Right atrium auricular region (tissue), 2 donors: ENCODE results near the gene RS1. TPM values are rescaled to one million over a fixed set of nuclear protein-coding genes. Genes with fewer than 3 reads are reported as not detected.

Experiments
- DNase-seq: peaks from one replicate; pipeline ENCODE4 v3.0.0-alpha.2; 2019; ENCODE audit warnings: low spot score
- H3K27ac ChIP-seq, 2 donors: fragments of 200-600 bp; sonication (generic); 1 replicate in 1 of 2; 2 replicates in 1 of 2; pipeline ENCODE4 v1.5.1; 2016 to 2019
- H3K27me3 ChIP-seq, 2 donors: fragments of 200-600 bp; sonication (generic); one replicate each; pipeline versions ENCODE4 v1.5.1 to v1.6.0; 2017 to 2019
- H3K36me3 ChIP-seq: fragments of 200-600 bp; sonication (generic); one replicate; pipeline ENCODE4 v1.5.1; 2016
- H3K4me1 ChIP-seq, 2 donors: fragments of 200-600 bp; sonication (generic); one replicate each; pipeline versions ENCODE4 v1.5.1 to v1.6.0; 2017 to 2019
- H3K4me3 ChIP-seq, 2 donors: fragments of 200-600 bp; sonication (generic); 1 replicate in 1 of 2; 2 replicates in 1 of 2; pipeline ENCODE4 v1.5.1; 2017 to 2019; ENCODE audit warnings: mild to moderate bottlenecking in 1 of 2, moderate library complexity in 1 of 2
- H3K9me3 ChIP-seq, 2 donors: fragments of 200-600 bp; sonication (generic); one replicate each; pipeline ENCODE4 v1.5.1; 2019
- CTCF ChIP-seq, 2 donors: fragments of 200-600 bp; sonication (generic); IDR thresholded peaks; one replicate each; pipeline ENCODE4 v1.5.1; 2019; ENCODE audit warnings: antibody characterized with exemption in 2 of 2
- total RNA-seq, 2 donors: library from RNA; depleted of rRNA; stranded (reverse); fragments of >200 nt; gene quantifications; one replicate each; pipeline ENCODE4 v1.1.0, GENCODE V29; 2016

RS1 gene
- total RNA-seq, 2 donors from 2014 or later, result not detected

GRCh38 chrX:18639280-18639679 lies 32.6 kb downstream of the RS1 start:
- no peak for TF ChIP-seq CTCF (IDR thresholded peaks at IDR 0.05)
- DNase-seq, result no peak
- H3K4me3 ChIP-seq, result no peak overlapping the region
- no peaks in the 10 kb centered on the region for H3K27me3 ChIP-seq
- H3K9me3 ChIP-seq, result no peaks in the 10 kb centered on the region
- H3K27ac ChIP-seq, result no peak overlapping the region
- H3K36me3 ChIP-seq, result no peaks in the 10 kb centered on the region
- no peaks in the 10 kb centered on the region for H3K4me1 ChIP-seq

DNA sequence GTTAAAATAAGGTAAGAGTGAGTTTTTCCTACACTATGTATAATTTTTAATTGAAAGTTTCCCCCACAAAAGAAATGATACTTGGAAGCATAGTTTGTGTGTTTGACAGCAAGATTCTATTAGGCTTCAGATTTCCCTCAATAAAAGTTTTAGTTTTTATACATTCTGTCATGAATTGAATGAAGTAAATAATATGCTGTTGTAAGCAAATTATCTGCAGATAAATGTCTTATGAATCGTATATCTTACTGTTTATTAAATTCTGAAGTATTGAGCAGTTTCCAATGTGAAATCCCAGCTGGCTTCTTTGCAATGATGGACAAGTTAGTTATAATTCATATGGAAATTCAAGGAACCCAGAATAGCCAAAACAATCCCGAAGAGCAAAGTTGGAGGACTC lies 33.5 kb downstream of the RS1 start:
- Histone ChIP-seq H3K4me1 (no peaks in the 10 kb centered on the region), H3K27ac (no peak overlapping the region), H3K4me3 (no peak overlapping the region), H3K27me3 (no peaks in the 10 kb centered on the region), H3K9me3 (no peaks in the 10 kb centered on the region), H3K36me3 (no peaks in the 10 kb centered on the region)
- TF ChIP-seq CTCF (IDR thresholded peaks at IDR 0.05), result no peak
- no peak for DNase-seq

GRCh38 chrX:18630934-18631333 lies 41.0 kb downstream of the RS1 start:
- no peak for DNase-seq
- no peaks in the 10 kb centered on the region for H3K9me3 ChIP-seq
- H3K36me3 ChIP-seq, result peaks cover 5% of the 10 kb centered on the region
- H3K4me1 ChIP-seq, result no peaks in the 10 kb centered on the region
- H3K4me3 ChIP-seq, result no peak overlapping the region
- no peak for TF ChIP-seq CTCF (IDR thresholded peaks at IDR 0.05)
- H3K27ac ChIP-seq, result no peak overlapping the region
- no peaks in the 10 kb centered on the region for H3K27me3 ChIP-seq

DNA sequence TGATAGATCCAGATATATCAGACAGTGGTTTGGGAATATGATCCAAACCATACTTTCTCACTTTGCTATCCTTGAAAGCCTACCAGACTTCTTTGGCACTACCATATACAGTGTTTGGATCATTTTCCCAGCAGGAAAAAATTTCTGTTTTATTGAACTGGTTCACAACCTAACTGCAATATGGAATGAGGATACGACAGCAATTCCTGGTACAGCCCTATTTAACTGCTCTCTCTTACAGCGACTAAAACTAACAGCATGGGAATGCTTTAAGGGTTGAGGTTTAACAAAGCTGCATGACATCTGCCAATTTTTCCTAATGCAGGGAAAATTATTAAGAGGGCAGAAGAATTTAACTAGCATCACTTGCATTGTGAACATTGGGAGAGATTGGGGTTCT lies 47.3 kb downstream of the RS1 start:
- no peak overlapping the region for H3K4me3 ChIP-seq
- no peaks in the 10 kb centered on the region for H3K4me1 ChIP-seq
- TF ChIP-seq CTCF (IDR thresholded peaks at IDR 0.05), result no peak

GRCh38 chrX:18620349-18620748 lies 51.6 kb downstream of the RS1 start:
- H3K27me3 ChIP-seq, result no peaks in the 10 kb centered on the region
- no peak overlapping the region for H3K27ac ChIP-seq
- no peak for TF ChIP-seq CTCF (IDR thresholded peaks at IDR 0.05)
- DNase-seq, result no peak
- no peaks in the 10 kb centered on the region for H3K4me1 ChIP-seq
- H3K4me3 ChIP-seq, result no peak overlapping the region
- H3K9me3 ChIP-seq, result no peaks in the 10 kb centered on the region
- H3K36me3 ChIP-seq, result peaks cover 3% of the 10 kb centered on the region

More for the DNA sequence above, 47.3 kb downstream of the RS1 start:
- H3K27ac ChIP-seq, result no peak overlapping the region
- H3K27me3 ChIP-seq, result no peaks in the 10 kb centered on the region
- H3K9me3 ChIP-seq, result no peaks in the 10 kb centered on the region
- no peak for DNase-seq
- H3K36me3 ChIP-seq, result peaks cover 9% of the 10 kb centered on the region

- TF ChIP-seq CTCF (IDR thresholded peaks at IDR 0.05), result no peak
These were observed 52.6 kb downstream of the RS1 start for GRCh38 chrX:18619288-18619687.

More at GRCh38 chrX:18619288-18619687, 52.6 kb downstream of the RS1 start:
- H3K27me3 ChIP-seq, result no peaks in the 10 kb centered on the region
- no peak overlapping the region for H3K27ac ChIP-seq
- H3K4me1 ChIP-seq, result no peaks in the 10 kb centered on the region
- H3K4me3 ChIP-seq, result no peak overlapping the region
- H3K9me3 ChIP-seq, result no peaks in the 10 kb centered on the region
- H3K36me3 ChIP-seq, result no peaks in the 10 kb centered on the region
- DNase-seq, result no peak
